Breast epithelium (tissue), 3 donors: Measurements from ENCODE around the gene RAMACL.

Experiments used
- POLR2AphosphoS5 ChIP-seq, 3 donors: sonication (generic); formaldehyde crosslinking; IDR thresholded peaks; one replicate each; pipeline ENCODE4 v1.6.1; 2017; ENCODE audit warnings: antibody characterized with exemption in 3 of 3
- TF ChIP-seq, protein P1 (sequence below), 3 donors: fragments of 450-650 bp; IDR thresholded peaks; one replicate each; pipeline ENCODE4 v1.5.1; 2016 to 2017; ENCODE audit warnings: antibody characterized with exemption in 3 of 3, mild to moderate bottlenecking in 3 of 3, moderate library complexity in 3 of 3

DNA sequence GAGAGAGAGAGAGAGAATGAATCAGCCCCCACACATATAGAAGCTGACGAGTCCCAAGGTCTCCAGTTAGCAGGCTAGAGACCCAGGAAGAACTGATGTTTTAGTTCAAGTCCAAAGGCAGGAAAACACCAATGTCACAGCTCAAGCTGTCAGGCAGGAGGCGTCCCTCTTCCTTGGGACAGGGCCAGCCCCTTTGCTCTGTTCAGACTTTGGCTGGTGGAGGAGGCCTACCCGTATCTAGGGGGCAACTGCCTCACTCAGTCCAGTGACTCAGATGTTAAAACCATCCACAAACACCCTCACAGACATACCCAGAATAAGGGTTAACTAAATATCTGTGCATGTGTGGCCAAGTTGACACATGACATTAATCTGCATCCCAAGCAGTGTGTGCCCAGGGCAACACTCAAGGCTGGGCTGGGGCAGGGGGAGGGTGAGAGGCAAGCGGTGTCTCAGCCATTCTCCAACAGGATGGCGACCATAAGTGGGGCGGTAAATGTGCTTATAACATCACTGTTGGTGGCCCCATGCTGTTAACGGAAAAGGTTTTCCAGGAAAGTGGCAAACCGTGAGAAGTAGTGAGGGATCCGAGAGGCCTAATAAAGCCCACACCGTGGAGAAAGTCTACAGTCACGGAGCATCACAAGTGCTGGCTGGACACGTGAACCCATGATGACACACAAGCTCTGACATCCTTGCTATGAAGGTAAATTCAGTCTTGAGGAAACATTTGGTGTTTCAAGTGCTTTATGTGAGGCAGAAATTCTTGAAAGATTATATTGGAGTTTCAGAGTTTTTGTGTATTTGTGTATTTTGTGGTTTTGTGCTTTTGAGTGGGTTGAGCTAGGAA, 28.1 kb downstream of the RAMACL start:
- TF ChIP-seq, protein P1, sequence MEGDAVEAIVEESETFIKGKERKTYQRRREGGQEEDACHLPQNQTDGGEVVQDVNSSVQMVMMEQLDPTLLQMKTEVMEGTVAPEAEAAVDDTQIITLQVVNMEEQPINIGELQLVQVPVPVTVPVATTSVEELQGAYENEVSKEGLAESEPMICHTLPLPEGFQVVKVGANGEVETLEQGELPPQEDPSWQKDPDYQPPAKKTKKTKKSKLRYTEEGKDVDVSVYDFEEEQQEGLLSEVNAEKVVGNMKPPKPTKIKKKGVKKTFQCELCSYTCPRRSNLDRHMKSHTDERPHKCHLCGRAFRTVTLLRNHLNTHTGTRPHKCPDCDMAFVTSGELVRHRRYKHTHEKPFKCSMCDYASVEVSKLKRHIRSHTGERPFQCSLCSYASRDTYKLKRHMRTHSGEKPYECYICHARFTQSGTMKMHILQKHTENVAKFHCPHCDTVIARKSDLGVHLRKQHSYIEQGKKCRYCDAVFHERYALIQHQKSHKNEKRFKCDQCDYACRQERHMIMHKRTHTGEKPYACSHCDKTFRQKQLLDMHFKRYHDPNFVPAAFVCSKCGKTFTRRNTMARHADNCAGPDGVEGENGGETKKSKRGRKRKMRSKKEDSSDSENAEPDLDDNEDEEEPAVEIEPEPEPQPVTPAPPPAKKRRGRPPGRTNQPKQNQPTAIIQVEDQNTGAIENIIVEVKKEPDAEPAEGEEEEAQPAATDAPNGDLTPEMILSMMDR (IDR thresholded peaks at IDR 0.05) = no peak
- no peak for TF ChIP-seq POLR2AphosphoS5 (IDR thresholded peaks at IDR 0.05)
